ENCODE measurements around the gene GSX1.
A peak's percentile ranks its signal among the peaks of the same experiment; 100 is the strongest.

Gene GSX1

DNA sequence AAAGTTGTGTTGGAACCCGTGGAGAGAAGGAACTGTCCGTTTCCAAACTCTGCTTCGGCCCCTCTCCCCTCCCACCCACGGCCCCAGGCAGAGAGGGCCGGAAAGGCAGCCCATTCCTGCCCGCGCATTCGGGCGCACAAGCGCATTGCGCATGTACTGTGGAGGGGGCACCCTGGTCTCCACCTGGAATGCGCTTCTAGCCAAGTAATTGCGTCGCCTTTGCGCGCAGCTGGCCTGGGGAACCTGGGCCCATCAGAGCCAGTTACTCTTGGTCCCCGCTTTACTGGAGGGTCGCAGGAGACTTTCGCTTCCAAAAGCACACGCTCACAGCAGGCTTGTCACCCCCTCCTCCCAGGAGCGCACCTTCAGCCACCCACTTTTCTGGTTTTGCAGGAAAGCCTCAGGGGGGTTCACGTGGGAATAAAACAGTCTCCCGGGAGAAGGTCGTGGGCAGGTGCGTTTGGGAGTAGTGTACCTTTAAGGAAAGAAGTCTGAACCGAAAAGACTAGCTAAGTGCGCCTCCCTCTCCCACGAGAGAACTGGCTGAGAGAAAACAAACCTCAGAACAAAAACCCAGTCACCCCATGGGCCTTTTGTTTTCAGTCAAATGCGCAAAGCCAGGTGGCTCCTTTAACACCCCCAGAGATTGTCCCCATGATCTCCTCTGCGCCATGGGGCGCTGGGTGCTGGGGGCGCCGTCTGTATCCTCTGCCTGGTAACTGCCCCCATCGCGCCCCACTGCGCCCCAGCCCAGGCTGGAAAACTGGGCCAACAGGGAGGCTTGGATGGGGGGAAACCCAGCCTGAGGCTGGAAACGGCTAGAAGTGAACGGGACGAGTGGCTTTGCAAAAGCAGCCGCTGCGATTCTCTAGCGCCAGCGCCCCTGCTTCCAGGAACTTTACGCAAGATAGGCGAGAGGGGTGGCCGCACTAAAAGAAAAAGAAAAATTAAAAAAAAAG is 28.5 kb downstream of the GSX1 start:
- Histone ChIP-seq H3K4me1 (ENCODE audit: insufficient read depth, low read length) (peaks cover 30% of the 10 kb centered on the region), H3K27ac (ENCODE audit: low read length) (no peak overlapping the region), H3K9me3 (ENCODE audit: insufficient read depth, low read depth, low read length) (no peaks in the 10 kb centered on the region), H3K36me3 (ENCODE audit: insufficient read depth, low read depth, low read length) (no peaks in the 10 kb centered on the region), H3K9ac (ENCODE audit: low read depth, low read length) (no peak overlapping the region), H3K27me3 (ENCODE audit: insufficient read depth, low read length) (peaks cover 99% of the 10 kb centered on the region), H3K4me3 (ENCODE audit: low read length) (peak overlapping the region; percentile 63; the same call in 1 of the 2 replicates)

DNA sequence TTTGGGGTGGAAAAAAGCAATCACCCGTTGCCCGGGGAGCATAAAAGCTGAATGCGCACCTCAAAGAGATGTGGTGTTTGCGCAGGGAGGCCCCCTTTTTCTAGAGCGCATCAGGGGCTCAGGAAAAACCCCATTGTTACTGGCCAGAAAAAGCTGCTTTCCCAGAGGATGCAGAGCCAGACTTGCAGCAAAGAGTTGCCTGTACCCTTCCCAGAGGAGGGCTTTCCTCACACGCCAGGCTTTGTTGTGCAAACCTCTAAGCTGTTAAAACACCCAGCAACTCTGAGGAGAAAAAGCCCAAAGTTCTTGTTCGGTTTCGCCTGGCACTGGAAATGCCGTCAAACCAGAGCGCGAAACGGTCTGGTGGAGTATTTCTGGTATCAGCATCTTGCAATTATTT is 29.3 kb downstream of the GSX1 start:
- Histone ChIP-seq H3K4me3 (ENCODE audit: low read length) (peak overlapping the region; percentile 63; the same call in 1 of the 2 replicates), H3K9me3 (ENCODE audit: insufficient read depth, low read depth, low read length) (no peaks in the 10 kb centered on the region), H3K27ac (ENCODE audit: low read length) (no peak overlapping the region), H3K27me3 (ENCODE audit: insufficient read depth, low read length) (peaks cover 99% of the 10 kb centered on the region), H3K36me3 (ENCODE audit: insufficient read depth, low read depth, low read length) (no peaks in the 10 kb centered on the region), H3K9ac (ENCODE audit: low read depth, low read length) (no peak overlapping the region; the same call in 1 of the 2 replicates), H3K4me1 (ENCODE audit: insufficient read depth, low read length) (peaks cover 30% of the 10 kb centered on the region)

GRCh38 chr13:27822258-27822872 is 30.1 kb downstream of the GSX1 start:
- Histone ChIP-seq H3K36me3 (ENCODE audit: insufficient read depth, low read depth, low read length) (no peaks in the 10 kb centered on the region), H3K4me1 (ENCODE audit: insufficient read depth, low read length) (peaks cover 30% of the 10 kb centered on the region), H3K9ac (ENCODE audit: low read depth, low read length) (no peak overlapping the region), H3K27me3 (ENCODE audit: insufficient read depth, low read length) (peaks cover 99% of the 10 kb centered on the region), H3K27ac (ENCODE audit: low read length) (no peak overlapping the region), H3K4me3 (ENCODE audit: low read length) (peak overlapping the region; percentile 35), H3K9me3 (ENCODE audit: insufficient read depth, low read depth, low read length) (no peaks in the 10 kb centered on the region)

DNA sequence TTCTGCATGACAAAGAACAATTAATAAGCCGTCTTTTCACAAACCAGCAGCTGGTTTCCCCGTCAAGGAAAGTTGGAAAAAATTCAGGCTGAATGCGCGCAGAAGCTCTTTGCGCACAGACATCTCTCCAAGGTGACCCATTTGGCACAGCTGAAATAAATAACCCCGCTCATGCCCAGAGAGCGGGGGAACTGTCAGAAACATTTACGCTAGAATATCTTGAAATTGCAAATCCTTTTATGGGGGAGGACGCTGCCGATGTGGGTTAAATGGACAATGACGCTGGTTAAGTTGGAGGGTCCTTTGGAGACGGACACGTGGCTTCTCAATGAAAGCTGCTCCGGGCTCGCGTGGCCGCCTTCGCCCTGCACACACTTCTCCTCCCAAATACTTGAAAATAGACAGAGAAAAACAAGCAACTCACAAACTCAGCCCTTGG is 30.6 kb downstream of the GSX1 start:
- Histone ChIP-seq H3K9ac (ENCODE audit: low read depth, low read length) (no peak overlapping the region; the same call in 1 of the 2 replicates), H3K27me3 (ENCODE audit: insufficient read depth, low read length) (peaks cover 99% of the 10 kb centered on the region), H3K4me3 (ENCODE audit: low read length) (peak overlapping the region; percentile 35), H3K9me3 (ENCODE audit: insufficient read depth, low read depth, low read length) (no peaks in the 10 kb centered on the region), H3K36me3 (ENCODE audit: insufficient read depth, low read depth, low read length) (no peaks in the 10 kb centered on the region), H3K27ac (ENCODE audit: low read length) (no peak overlapping the region), H3K4me1 (ENCODE audit: insufficient read depth, low read length) (peaks cover 30% of the 10 kb centered on the region)

DNA sequence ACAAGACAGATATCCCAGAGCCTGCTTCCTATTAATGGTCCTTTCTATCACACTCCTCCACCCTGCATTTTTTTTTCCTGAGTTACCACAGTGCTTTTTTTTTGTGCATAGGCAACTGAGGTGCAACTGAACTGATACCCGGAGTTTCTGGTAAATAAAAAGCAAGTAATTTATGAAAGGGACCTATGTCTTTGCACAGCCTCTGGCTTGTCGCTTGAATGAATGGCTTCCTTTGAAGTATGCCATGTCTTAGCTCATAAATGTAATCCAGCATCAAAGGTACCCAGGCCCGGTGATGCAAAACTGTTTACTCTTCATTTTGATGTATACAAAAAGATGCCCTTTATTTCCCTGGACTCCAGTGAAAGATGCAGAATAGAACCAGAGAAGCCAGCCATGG is 31.8 kb downstream of the GSX1 start:
- Histone ChIP-seq H3K9me3 (ENCODE audit: insufficient read depth, low read depth, low read length) (no peaks in the 10 kb centered on the region), H3K27me3 (ENCODE audit: insufficient read depth, low read length) (peaks cover 100% of the 10 kb centered on the region), H3K4me1 (ENCODE audit: insufficient read depth, low read length) (peaks cover 30% of the 10 kb centered on the region), H3K36me3 (ENCODE audit: insufficient read depth, low read depth, low read length) (no peaks in the 10 kb centered on the region), H3K9ac (ENCODE audit: low read depth, low read length) (no peak overlapping the region), H3K27ac (ENCODE audit: low read length) (no peak overlapping the region), H3K4me3 (ENCODE audit: low read length) (no peak overlapping the region)

DNA sequence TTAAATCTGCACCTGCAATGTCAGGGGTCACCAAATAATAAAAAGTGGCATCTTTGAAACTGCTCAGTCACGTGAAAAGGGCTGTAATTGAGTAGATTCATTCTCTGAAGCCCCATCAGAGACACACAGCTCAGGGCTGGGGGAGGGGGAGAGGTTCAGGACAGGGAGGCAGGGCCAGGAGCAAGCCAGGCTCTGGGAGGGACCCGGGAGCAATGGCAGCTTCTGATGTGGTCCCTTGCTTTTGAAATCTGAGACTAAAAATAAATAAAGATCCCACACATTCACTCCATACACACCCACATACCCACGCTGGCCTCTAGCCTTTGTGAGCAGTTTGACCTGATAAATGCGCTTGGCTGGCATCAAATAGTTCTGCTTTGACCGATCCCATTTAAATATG is 32.8 kb downstream of the GSX1 start:
- Histone ChIP-seq H3K4me1 (ENCODE audit: insufficient read depth, low read length) (peaks cover 25% of the 10 kb centered on the region), H3K4me3 (ENCODE audit: low read length) (no peak overlapping the region), H3K27me3 (ENCODE audit: insufficient read depth, low read length) (peaks cover 100% of the 10 kb centered on the region), H3K9ac (ENCODE audit: low read depth, low read length) (no peak overlapping the region), H3K27ac (ENCODE audit: low read length) (no peak overlapping the region), H3K9me3 (ENCODE audit: insufficient read depth, low read depth, low read length) (no peaks in the 10 kb centered on the region), H3K36me3 (ENCODE audit: insufficient read depth, low read depth, low read length) (no peaks in the 10 kb centered on the region)

GRCh38 chr13:27826379-27827353 is 34.4 kb downstream of the GSX1 start:
- H3K27ac ChIP-seq (ENCODE audit: low read length), result no peak overlapping the region
- no peaks in the 10 kb centered on the region for H3K9me3 ChIP-seq (ENCODE audit: insufficient read depth, low read depth, low read length)
- peaks cover 100% of the 10 kb centered on the region for H3K27me3 ChIP-seq (ENCODE audit: insufficient read depth, low read length)
- peaks cover 14% of the 10 kb centered on the region; the same call in 1 of the 2 replicates for H3K4me1 ChIP-seq (ENCODE audit: insufficient read depth, low read length)
- no peak overlapping the region for H3K9ac ChIP-seq (ENCODE audit: low read depth, low read length)
- H3K36me3 ChIP-seq (ENCODE audit: insufficient read depth, low read depth, low read length), result no peaks in the 10 kb centered on the region
- H3K4me3 ChIP-seq (ENCODE audit: low read length), result peak overlapping the region; percentile 70

GRCh38 chr13:27827646-27828045 is 35.4 kb downstream of the GSX1 start:
- Histone ChIP-seq H3K27me3 (ENCODE audit: insufficient read depth, low read length) (peaks cover 100% of the 10 kb centered on the region), H3K4me1 (ENCODE audit: insufficient read depth, low read length) (peaks cover 4% of the 10 kb centered on the region; the same call in 1 of the 2 replicates), H3K27ac (ENCODE audit: low read length) (no peak overlapping the region), H3K4me3 (ENCODE audit: low read length) (no peak overlapping the region), H3K36me3 (ENCODE audit: insufficient read depth, low read depth, low read length) (no peaks in the 10 kb centered on the region), H3K9ac (ENCODE audit: low read depth, low read length) (no peak overlapping the region), H3K9me3 (ENCODE audit: insufficient read depth, low read depth, low read length) (no peaks in the 10 kb centered on the region)

- Histone ChIP-seq H3K4me1 (ENCODE audit: insufficient read depth, low read length) (no peaks in the 10 kb centered on the region), H3K9me3 (ENCODE audit: insufficient read depth, low read depth, low read length) (no peaks in the 10 kb centered on the region), H3K9ac (ENCODE audit: low read depth, low read length) (no peak overlapping the region), H3K27ac (ENCODE audit: low read length) (no peak overlapping the region), H3K4me3 (ENCODE audit: low read length) (peak overlapping the region; percentile 20), H3K27me3 (ENCODE audit: insufficient read depth, low read length) (peaks cover 93% of the 10 kb centered on the region), H3K36me3 (ENCODE audit: insufficient read depth, low read depth, low read length) (no peaks in the 10 kb centered on the region)
Measured at GRCh38 chr13:27830010-27830409, 37.7 kb downstream of the GSX1 start.

DNA sequence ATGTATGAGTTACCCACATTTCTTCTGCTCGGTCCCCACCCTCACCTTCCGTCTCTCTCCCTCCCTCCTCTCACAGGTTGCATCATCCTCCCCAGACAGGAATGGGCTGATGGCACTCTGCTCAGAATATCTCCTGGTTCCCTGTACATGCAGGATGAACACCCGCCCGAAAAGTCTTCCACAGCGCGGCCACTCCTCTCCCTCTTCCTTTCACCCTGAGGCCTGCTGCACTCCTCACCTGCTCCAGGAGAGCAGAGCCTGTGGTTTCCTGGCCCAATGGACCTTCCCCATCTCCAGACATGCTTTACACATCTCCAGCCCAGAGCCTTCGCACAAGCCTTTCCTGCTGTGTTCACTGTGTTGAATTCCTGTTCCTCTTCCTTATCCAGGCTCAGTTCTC is 40.9 kb downstream of the GSX1 start:
- H3K4me3 ChIP-seq (ENCODE audit: low read length), result no peak overlapping the region
- H3K27me3 ChIP-seq (ENCODE audit: insufficient read depth, low read length), result peaks cover 67% of the 10 kb centered on the region
- H3K36me3 ChIP-seq (ENCODE audit: insufficient read depth, low read depth, low read length), result no peaks in the 10 kb centered on the region
- H3K9me3 ChIP-seq (ENCODE audit: insufficient read depth, low read depth, low read length), result no peaks in the 10 kb centered on the region
- no peak overlapping the region for H3K9ac ChIP-seq (ENCODE audit: low read depth, low read length)
- H3K27ac ChIP-seq (ENCODE audit: low read length), result no peak overlapping the region
- no peaks in the 10 kb centered on the region for H3K4me1 ChIP-seq (ENCODE audit: insufficient read depth, low read length)

GRCh38 chr13:27834095-27834494 is 41.8 kb downstream of the GSX1 start:
- Histone ChIP-seq H3K4me1 (ENCODE audit: insufficient read depth, low read length) (no peaks in the 10 kb centered on the region), H3K9ac (ENCODE audit: low read depth, low read length) (no peak overlapping the region), H3K9me3 (ENCODE audit: insufficient read depth, low read depth, low read length) (no peaks in the 10 kb centered on the region), H3K4me3 (ENCODE audit: low read length) (no peak overlapping the region), H3K27ac (ENCODE audit: low read length) (no peak overlapping the region), H3K36me3 (ENCODE audit: insufficient read depth, low read depth, low read length) (no peaks in the 10 kb centered on the region), H3K27me3 (ENCODE audit: insufficient read depth, low read length) (peaks cover 58% of the 10 kb centered on the region)
